PC-9 (cell line): ENCODE data around the gene SLC25A33. TPM values are rescaled to one million over a fixed set of nuclear protein-coding genes. Genes with fewer than 3 reads are reported as not detected.
A peak's percentile ranks its signal among the peaks of the same experiment; 100 is the strongest.

Experiments
- BruUV-seq: library from RNA; stranded (reverse); fragments of 400-500 nt; replicated peaks from 2 replicates; lab custom pipeline; 2021; lab: Mats Ljungman, UMichigan
- CTCF ChIA-PET: fragments of 300-600 bp; sonication (Branson Sonifier 250); formaldehyde crosslinking; loops from one replicate; lab custom pipeline; 2022; ENCODE audit warnings: antibody characterized with exemption; lab: Charles Lee
- POLR2A ChIA-PET: fragments of 300-600 bp; sonication (Branson Sonifier 250); formaldehyde crosslinking; loops from one replicate; lab custom pipeline; 2022; ENCODE audit warnings: antibody characterized with exemption; ENCODE audit not compliant: unreplicated experiment; lab: Charles Lee
- DNase-seq, 2 experiments: peaks; one replicate each; pipeline versions ENCODE4 v3.0.0 to v3.0.0-alpha.2; 2015 to 2022; ENCODE audit warnings: mixed read lengths in 1 of 2
- H2AFZ ChIP-seq: fragments of 200-600 bp; sonication (generic); 2 replicates; pipeline ENCODE4 v1.8.1; 2017; ENCODE audit warnings: antibody characterized with exemption
- H3F3A ChIP-seq: fragments of 200-600 bp; sonication (generic); 2 replicates; pipeline ENCODE4 v1.8.1; 2017; ENCODE audit warnings: antibody characterized with exemption, mild to moderate bottlenecking, low read depth; ENCODE audit not compliant: insufficient read depth
- H3K27ac ChIP-seq: fragments of 200-600 bp; sonication (generic); 2 replicates; pipeline ENCODE4 v1.6.1; 2016; ENCODE audit warnings: mixed run types
- H3K27me3 ChIP-seq: fragments of 200-600 bp; sonication (generic); 2 replicates; pipeline ENCODE4 v1.6.1; 2016; ENCODE audit warnings: low read depth, mixed run types; ENCODE audit not compliant: insufficient read depth
- H3K36me3 ChIP-seq: fragments of 200-600 bp; sonication (generic); 2 replicates; pipeline ENCODE4 v1.6.1; 2016; ENCODE audit warnings: low read depth, mixed run types
- H3K4me1 ChIP-seq: fragments of 200-600 bp; sonication (generic); replicated peaks from 2 replicates; pipeline ENCODE4 v1.6.1; 2016; ENCODE audit warnings: mixed run types; ENCODE audit not compliant: insufficient read depth
- H3K4me2 ChIP-seq: fragments of 200-600 bp; sonication (generic); 2 replicates; pipeline ENCODE4 v1.6.1; 2017; ENCODE audit warnings: mixed run types
- H3K4me3 ChIP-seq: fragments of 200-600 bp; sonication (generic); 2 replicates; pipeline ENCODE4 v1.6.1; 2016; ENCODE audit warnings: mixed run types
- H3K79me2 ChIP-seq: fragments of 200-600 bp; sonication (generic); 2 replicates; pipeline ENCODE4 v1.6.1; 2017; ENCODE audit warnings: low read depth, mixed run types
- H3K9me2 ChIP-seq: fragments of 200-600 bp; sonication (generic); 2 replicates; pipeline ENCODE4 v1.8.1; 2017; ENCODE audit warnings: mild to moderate bottlenecking; ENCODE audit not compliant: insufficient read depth
- H3K9me3 ChIP-seq: fragments of 200-600 bp; sonication (generic); 2 replicates; pipeline ENCODE4 v1.8.1; 2016; ENCODE audit warnings: low read depth; ENCODE audit not compliant: insufficient read depth
- H4K20me1 ChIP-seq: fragments of 200-600 bp; sonication (generic); 2 replicates; pipeline ENCODE4 v1.8.1; 2017; ENCODE audit not compliant: insufficient read depth
- EZH2 ChIP-seq: fragments of 200-600 bp; sonication (generic); IDR thresholded peaks from 2 replicates; pipeline ENCODE4 v1.8.0; 2017; ENCODE audit warnings: antibody characterized with exemption, low read depth
- intact Hi-C: fragments of 100-400 bp; cut with micrococcal nuclease; formaldehyde crosslinking; loops from one replicate; pipeline ENCODE4 v1.10.0; 2022; ENCODE audit not compliant: unreplicated experiment
- total RNA-seq: library from RNA; stranded (reverse); gene quantifications from 2 replicates; pipeline ENCODE4 v1.2.3, GENCODE V29; 2021
- TF ChIP-seq, protein P1 (sequence below): fragments of 200-600 bp; sonication (generic); conservative IDR thresholded peaks from 2 replicates; pipeline ENCODE4 v1.6.1; 2017; ENCODE audit warnings: mixed run types, antibody characterized with exemption, mild to moderate bottlenecking, moderate library complexity

SLC25A33 gene
- total RNA-seq, 1 experiment from 2014 or later = 3.0 TPM

DNA sequence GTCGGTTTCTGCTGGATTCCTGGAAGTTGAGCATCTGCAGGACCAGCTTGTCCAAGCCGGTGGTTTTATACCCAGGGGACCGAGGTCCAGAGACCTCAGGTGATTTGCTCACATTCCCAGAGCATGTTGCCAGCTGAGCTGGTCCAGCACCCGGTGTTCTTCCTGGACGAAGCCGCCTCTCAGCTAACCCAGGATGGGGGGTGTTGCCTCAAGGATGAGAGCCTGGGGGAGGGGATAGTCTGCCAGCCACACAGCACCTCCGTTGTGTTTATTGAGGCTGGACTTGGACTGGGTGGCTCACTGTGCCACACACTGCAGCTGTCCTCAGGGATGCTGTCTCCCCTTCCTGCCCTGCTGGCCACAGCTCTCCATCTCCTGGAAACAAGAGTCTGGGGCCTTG is 50.9 kb downstream of the SLC25A33 start:
- Histone ChIP-seq H3K27me3 (no peaks in the 10 kb centered on the region), H3K36me3 (no peaks in the 10 kb centered on the region), H3K9me2 (no peaks in the 10 kb centered on the region), H3K79me2 (peaks cover 45% of the 10 kb centered on the region), H3K27ac (no peak overlapping the region), H3K4me2 (peak overlapping the region; percentile 91), H4K20me1 (peaks cover 7% of the 10 kb centered on the region; the same call in 1 of the 2 replicates), H2AFZ (no peak overlapping the region), H3K9me3 (no peaks in the 10 kb centered on the region), H3F3A (no peaks in the 10 kb centered on the region), H3K4me1 (no peaks in the 10 kb centered on the region), H3K4me3 (peak overlapping the region; percentile 78; the same call in 1 of the 2 replicates)
- POLR2A ChIA-PET = interaction anchor here (0.5 to 0.6 kb wide), 3 partner anchors 9 to 171 kb away, joined by 3 to 14 read pairs (median 5); no protein-coding TSS in a partner anchor
- TF ChIP-seq, protein P1, sequence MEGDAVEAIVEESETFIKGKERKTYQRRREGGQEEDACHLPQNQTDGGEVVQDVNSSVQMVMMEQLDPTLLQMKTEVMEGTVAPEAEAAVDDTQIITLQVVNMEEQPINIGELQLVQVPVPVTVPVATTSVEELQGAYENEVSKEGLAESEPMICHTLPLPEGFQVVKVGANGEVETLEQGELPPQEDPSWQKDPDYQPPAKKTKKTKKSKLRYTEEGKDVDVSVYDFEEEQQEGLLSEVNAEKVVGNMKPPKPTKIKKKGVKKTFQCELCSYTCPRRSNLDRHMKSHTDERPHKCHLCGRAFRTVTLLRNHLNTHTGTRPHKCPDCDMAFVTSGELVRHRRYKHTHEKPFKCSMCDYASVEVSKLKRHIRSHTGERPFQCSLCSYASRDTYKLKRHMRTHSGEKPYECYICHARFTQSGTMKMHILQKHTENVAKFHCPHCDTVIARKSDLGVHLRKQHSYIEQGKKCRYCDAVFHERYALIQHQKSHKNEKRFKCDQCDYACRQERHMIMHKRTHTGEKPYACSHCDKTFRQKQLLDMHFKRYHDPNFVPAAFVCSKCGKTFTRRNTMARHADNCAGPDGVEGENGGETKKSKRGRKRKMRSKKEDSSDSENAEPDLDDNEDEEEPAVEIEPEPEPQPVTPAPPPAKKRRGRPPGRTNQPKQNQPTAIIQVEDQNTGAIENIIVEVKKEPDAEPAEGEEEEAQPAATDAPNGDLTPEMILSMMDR = no peak
- TF ChIP-seq EZH2 = no peak
- BruUV-seq = no TSS peak
- intact Hi-C loops = no loop called here
- no peak for DNase-seq
- CTCF ChIA-PET = no interaction called here

DNA sequence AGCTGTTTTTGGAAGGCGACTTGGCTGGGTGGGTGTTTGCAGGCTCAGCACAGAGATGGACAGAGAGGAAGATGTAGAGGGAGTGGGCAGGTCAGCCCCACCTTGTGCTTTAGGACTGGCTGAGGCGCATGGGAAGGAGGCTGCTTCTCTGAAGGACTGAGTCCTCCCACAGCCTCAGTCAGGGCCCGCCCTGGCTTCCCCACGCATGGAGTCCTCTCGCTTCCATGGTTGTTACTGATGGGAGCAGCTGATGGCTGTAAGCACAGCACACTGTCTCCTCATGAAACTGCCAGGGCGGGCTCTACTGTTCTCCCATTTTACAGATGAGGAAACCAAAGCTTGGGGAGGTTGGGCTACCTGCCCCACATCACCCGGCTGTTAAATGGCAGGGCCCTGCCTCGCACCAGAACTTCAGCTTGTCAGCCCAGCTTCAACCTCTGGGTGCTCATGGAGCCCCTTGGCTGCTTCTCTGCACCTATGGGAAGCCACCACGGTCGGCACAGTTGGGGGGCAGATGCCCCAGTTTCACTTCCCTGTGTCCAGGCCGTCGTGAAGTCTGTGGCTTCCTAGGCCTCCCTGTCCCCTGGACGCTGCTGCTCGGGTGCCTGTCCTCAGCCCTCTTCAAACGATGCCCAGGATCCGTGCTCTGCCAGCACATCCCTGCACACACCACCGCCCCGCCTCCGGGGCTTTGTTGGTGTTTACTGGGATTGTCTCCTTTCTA is 51.8 kb downstream of the SLC25A33 start:
- intact Hi-C loops = no loop called here
- Histone ChIP-seq H4K20me1 (peaks cover 7% of the 10 kb centered on the region; the same call in 1 of the 2 replicates), H3K27me3 (no peaks in the 10 kb centered on the region), H3K4me2 (no peak overlapping the region), H3K4me1 (no peaks in the 10 kb centered on the region), H3K79me2 (peaks cover 45% of the 10 kb centered on the region), H2AFZ (no peak overlapping the region), H3K4me3 (no peak overlapping the region), H3K9me2 (no peaks in the 10 kb centered on the region), H3K36me3 (no peaks in the 10 kb centered on the region), H3K9me3 (no peaks in the 10 kb centered on the region), H3F3A (no peaks in the 10 kb centered on the region), H3K27ac (no peak overlapping the region)
- no TSS peak for BruUV-seq
- TF ChIP-seq EZH2 = no peak
- TF ChIP-seq, protein P1 = no peak
- CTCF ChIA-PET = no interaction called here
- POLR2A ChIA-PET = no interaction called here
- no peak for DNase-seq

DNA sequence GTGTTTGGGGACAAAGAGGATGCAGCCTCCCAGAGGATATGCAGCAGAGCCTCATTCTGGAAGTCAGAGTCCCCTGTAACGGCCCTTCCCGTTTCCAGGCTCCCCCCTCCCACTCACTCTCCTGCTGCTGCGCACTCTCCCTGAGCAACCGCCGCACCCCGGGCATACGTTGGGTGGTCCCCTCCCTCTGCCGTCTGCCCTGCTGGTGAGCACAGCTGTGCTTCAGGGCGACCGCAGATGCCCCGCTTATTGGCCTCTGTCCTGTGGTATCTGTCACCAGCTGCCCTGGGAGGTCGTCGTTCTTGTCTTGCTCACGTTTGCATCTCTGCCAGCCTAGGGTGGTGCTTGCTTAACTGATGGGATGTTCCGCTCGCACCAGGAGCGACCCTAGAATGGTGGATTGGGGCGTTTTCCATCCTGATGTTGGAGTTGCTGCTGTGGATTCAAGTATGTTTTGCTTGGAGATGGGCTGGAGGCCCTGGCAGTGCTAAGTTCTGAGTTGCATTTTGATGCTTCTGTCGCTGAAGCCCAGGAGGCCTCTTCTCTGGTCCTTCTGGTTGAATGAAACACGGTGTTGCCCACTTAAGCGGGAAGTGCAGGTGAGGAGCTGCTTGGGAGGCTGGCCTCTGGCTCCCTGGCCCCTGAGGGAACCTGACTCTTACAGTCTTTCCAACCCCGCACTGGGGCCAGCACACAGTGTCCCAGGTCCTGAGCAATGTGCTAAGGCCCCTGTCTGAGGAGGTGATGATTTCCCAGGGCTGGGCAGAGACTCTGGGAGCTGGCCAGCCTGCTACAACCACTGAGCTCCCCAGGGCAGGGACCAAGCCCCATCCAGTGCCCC is 52.6 kb downstream of the SLC25A33 start:
- ChIA-PET POLR2A (no interaction called here), CTCF (interaction anchor here (0.6 kb wide), 1 partner anchor 721 kb away, joined by 14 read pairs; no protein-coding TSS in a partner anchor)
- Histone ChIP-seq H3K4me3 (no peak overlapping the region), H4K20me1 (peaks cover 7% of the 10 kb centered on the region; the same call in 1 of the 2 replicates), H3K4me2 (no peak overlapping the region), H3F3A (no peaks in the 10 kb centered on the region), H3K4me1 (no peaks in the 10 kb centered on the region), H3K9me3 (no peaks in the 10 kb centered on the region), H3K27ac (no peak overlapping the region), H2AFZ (no peak overlapping the region), H3K27me3 (no peaks in the 10 kb centered on the region), H3K9me2 (no peaks in the 10 kb centered on the region), H3K36me3 (no peaks in the 10 kb centered on the region), H3K79me2 (peaks cover 45% of the 10 kb centered on the region)
- intact Hi-C loops = no loop called here
- TF ChIP-seq, protein P1 = no peak
- no peak for TF ChIP-seq EZH2
- BruUV-seq = no TSS peak
- DNase-seq = no peak
